Measurements from ENCODE around the gene CCNJ.
"Not testable (repeated sequence)": the region's sequence is repeated elsewhere in the genome, so short reads cannot be mapped to it uniquely, and the experiment has no call there.

The CCNJ gene, protein sequence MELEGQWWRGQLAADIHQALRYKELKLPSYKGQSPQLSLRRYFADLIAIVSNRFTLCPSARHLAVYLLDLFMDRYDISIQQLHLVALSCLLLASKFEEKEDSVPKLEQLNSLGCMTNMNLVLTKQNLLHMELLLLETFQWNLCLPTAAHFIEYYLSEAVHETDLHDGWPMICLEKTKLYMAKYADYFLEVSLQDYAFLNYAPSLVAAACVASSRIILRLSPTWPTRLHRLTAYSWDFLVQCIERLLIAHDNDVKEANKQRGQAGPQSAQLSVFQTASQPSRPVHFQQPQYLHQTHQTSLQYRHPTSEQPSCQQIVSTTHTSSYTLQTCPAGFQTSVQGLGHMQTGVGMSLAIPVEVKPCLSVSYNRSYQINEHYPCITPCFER

DNA sequence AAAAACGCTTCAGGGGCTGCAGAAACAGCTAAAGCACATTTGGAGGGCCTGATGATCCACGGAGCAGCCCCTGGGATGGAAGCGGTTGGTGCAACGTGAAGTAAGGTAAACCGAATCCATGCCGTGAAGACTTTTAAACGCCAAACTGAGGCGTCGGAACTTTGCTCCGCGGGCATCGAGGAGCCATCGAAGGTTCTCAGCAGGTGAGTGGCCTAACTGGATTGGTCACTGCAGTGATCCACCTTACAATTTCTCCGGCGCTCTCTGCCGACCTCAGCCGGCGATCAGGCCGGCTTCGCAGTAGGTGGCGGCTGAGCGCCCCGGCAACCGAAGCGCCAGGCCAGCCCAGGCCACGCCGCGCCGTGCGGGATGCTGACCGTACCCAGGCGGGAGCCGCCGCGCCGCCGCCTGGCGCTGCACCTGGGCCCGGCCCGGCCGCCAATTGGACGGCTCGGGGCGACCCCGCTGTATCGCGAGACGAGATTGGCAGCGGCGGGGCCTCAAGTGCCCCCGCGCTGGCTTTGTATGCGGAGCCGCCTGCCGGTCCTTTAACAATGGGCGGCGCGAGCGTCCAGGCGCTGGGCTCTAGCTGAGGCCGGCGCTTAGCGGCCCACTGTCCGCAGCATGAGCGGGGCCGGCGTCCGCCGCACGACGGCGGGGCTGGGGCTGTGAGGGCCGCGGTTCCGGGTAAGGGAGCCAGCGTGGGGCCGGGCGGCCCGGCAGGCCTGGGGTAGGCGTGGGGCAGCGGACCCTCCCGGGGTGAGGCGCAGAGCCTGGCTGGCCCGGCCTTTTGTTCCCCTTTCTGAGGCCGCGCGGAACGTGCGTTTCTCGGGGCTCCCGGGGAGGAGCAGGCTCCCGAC is at the start of gene CCNJ:
TSS of gene CCNJ (plus strand) at position 551 of the 860 bp plus-strand sequence. CDS start 811 bp downstream, outside the sequence.
- DNase-seq (ENCODE audit: extremely low read depth in 1 of 2, low read depth in 1 of 2), result peak; percentile 67

DNA sequence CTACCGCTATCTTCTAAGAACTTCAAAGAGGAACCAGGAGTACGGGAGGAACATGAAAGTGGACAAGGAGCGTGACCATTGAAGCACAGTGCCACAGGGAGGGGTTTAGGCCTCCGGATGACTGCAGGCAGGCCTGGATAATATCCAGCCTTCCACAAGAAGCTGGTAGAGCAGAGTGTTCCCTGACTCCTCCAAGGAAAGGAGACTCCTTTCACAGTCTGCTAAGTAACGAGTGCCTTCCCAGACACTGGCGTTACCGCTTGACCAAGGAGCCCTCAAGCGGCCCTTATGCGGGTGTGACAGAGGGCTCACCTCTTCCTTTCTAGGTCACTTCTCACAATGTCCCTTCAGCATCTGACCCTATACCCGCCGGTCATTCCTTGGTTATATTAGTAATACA is 49.0 kb upstream of the CCNJ start:
- not testable (repeated sequence) for DNase-seq (ENCODE audit: extremely low read depth in 1 of 2, low read depth in 1 of 2)

DNA sequence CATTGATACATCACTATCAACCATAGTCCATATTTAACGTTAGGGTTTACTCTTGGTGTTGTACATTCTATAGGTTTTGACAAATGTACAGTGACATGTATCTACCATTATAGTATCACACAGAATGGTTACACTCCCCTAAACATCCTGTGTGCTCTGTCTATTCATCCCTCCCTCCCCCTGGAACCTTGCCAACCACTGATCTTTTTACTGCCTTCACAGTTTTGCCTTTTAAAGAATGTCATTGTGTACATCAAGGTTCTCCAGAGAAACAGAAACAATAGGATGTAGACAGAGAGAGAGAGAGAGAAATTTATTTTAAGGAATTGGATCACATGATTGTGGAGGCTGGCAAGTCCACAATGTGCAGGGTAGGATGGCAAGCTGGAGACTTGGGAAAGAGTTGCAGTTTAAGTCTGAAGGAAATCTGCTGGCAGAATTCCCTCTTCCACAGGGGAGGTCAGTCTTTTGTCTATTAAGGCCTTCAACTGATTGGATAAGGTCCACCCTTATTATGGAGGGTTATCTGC is 45.1 kb upstream of the CCNJ start:
- no peak for DNase-seq (ENCODE audit: extremely low read depth in 1 of 2, low read depth in 1 of 2)

DNA sequence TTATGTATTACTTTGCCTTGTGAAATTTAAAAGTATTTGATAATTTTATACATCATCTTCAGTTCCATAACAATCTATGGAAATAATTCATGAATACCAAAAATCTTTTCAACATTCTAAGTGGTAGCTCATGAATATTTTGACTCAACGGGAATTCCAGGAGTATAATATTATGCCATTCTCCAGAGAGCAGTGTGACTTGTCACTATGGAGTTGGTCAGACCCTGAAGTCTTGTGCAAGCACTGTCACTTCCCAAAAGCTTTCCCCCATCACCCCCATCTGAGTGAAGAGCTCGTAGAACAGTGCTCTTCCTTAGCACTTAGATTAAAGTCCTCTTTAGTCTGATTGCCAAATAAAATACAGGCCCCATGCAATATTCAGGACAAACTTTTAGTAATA is 29.4 kb upstream of the CCNJ start:
- no peak for DNase-seq (ENCODE audit: extremely low read depth in 1 of 2, low read depth in 1 of 2)

DNA sequence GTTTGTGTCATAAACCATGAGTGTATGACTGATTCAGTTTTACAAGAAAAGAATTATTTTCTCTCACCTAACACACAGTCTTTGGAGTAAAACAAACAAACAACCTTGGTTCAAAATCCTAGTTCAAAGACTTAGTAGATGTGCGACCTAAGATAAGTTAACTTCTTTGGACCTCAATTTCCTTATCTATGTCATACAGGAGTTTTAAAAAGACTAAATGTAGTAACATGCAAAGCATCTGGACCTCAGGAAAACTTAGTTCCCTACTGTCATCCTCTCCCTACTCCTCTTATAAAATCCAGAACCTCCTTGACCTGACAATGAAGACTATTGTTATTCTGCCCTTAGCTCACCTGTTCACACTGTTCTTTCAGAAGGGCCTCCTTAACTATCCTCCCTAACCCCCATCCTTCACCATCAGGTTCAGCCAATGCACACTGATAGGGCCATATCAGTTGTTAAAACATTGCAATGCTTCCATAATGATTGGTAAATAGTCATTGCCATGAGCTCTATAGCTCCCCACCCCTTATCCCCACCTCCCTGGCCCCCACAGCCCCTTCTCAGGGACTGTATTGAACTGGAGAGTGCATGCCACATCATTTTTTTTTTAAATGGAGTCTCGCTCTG is 28.8 kb upstream of the CCNJ start:
- no peak for DNase-seq (ENCODE audit: extremely low read depth in 1 of 2, low read depth in 1 of 2)

DNA sequence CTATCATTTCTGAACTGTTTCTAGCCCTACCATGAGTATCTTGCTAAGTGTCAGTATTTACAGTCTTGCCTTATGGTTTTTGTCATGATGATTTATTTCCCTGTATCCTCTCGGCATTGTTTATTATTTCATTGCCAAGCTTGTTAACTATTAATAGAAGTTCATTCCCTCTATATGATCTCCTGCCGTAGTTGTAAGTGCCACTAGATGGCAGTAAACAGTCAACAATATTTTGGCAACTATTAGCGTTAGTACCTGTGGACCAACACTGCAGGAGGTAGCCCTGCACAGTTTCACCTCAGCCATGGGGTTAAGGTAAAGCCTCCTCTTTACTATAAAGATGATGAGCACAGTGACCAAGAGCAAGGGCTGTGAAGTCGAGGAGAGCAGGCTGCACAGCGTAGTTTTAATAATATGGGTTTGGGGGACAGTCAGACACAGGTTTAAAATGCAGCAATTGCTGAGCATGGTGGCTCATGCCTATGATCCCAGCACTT is 26.1 kb upstream of the CCNJ start:
- DNase-seq (ENCODE audit: extremely low read depth in 1 of 2, low read depth in 1 of 2), result no peak

DNA sequence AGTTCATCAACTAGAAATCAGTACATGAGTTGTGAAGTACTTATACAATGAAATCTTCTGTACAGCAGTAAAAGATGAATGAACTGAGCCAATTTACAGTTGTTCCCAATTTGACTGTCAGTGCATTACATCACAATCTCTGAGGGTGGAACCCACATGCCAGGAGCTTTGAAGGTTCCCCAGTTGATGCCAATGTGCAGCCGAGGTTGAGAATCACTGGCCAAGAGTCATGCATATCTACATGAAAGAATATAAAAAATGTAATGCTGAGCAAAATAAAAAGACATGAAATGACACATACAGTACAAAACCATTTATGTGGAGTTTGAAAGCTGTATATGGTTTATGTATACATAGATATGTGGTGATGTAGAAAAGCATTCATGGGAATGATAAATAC is 22.1 kb upstream of the CCNJ start:
- DNase-seq (ENCODE audit: extremely low read depth in 1 of 2, low read depth in 1 of 2), result no peak

DNA sequence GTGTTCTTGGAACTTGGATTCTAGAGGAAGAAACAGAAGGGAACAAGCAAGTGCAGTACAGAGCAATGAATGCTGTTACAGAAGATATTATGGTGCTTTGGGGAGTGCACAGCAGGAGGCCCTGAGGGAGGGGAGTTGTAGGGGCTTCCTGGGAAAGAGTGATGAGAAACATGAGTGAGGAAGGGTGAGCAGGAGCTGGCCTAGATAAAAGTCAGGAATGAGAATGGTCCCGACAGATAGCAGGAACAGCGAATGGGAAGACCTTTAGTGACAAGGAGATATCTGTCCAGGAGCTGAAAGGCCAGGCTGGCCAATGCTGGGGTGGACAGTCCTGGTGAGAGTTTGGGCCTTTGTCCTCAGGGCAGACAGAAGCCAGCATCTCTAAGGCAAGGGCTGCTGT is 20.6 kb upstream of the CCNJ start:
- DNase-seq (ENCODE audit: extremely low read depth in 1 of 2, low read depth in 1 of 2), result no peak

DNA sequence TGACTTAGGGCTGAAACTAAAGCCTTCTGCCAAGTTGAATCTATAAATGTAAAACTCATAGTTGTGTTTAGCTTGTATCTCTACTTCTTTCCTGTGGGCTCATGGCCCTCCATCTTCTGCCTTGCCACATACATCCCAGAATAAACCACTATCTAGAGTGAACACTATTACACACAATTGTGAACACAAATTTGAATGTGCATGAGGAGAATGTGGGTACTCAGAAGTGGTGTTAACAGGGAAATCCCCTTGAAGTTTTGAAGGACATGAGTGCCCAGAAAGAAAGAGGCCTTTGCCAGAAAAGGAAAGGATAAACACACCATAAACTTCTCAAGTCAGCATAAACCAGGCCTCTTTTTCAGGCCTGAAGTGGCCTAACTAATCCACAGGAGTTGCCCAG is 20.2 kb upstream of the CCNJ start:
- no peak for DNase-seq (ENCODE audit: extremely low read depth in 1 of 2, low read depth in 1 of 2)

DNA sequence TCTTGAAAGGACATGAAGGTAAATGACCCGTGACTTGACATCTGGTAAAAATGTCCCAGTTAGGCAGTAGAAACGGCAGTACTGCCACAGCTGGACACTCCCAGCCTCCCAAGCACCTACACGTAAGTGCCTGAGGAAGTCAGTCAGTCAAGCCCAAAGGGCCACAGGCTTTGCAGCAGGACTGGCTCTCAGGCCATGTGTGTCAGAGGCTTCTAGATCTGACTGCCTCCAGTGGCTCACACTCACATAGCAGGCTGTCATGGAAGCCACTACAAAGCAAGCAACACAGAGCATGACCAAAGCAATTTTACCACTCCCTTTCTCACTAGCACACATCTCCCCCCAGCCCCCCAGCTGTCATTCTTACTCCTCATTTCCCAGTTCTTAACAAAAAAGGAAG is 17.8 kb upstream of the CCNJ start:
- DNase-seq (ENCODE audit: extremely low read depth in 1 of 2, low read depth in 1 of 2), result no peak

DNA sequence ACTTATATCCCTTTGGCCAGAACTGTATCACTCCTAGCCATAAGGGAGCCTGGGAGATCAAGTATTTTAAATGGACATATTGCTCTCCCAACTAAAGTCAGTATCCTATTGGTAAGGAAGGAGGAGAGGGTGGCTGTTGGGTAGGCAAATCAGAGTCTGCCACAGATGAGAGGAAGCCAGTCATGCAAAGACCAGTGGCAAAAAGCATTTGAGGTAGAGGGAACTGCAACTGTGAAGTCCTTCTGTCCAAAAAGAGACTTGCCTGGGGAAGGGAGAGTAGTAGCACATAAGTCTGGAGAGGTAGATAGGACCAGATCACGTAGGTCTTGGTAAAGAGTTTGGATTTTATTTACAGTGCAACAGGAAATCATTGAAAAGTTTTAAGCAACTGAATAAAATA is 8.8 kb upstream of the CCNJ start:
- no peak for DNase-seq (ENCODE audit: extremely low read depth in 1 of 2, low read depth in 1 of 2)

DNA sequence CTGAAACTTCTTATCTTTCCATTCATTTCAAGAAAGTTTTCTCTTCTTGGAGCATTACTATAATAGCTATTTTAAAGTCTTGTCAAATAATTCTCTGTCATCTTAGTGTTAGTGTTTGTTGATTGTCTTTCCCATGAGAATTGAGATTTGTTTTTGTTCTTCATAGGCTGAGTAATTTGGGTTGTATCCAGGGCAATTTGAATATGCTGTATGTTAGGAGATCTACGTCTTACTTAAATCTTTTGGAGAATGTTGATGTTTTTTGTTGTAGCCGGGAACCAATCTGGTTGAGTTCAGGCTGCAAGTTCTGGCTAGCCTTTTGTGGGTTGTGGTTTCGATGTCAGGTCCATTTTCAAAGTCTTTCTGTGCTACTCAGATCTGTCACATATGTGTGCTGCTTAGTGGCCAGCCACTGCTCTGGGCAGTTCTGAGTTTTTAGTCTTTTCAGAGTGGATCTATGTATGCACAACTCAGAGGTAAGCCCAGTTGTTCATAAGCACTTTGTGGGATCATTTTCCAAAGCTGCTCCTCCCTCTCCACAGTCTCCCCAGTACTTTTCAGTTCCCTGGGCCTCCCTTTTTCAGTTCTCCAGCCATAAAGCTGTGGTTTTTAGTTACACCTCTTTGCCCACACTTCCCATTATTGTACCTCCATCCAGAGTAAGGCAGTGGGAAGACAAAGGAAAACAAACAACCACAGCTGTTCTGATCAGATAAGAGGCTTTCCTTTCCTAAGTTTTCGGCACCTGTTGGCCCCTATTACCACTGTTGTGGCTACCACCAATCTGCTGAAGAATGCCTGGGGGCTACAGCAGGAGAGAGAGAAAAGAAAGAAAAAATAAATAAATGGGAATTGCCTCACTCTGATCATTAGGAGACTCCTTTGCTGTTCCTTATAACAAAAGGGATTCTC is 4.7 kb upstream of the CCNJ start:
- DNase-seq (ENCODE audit: extremely low read depth in 1 of 2, low read depth in 1 of 2), result no peak

DNA sequence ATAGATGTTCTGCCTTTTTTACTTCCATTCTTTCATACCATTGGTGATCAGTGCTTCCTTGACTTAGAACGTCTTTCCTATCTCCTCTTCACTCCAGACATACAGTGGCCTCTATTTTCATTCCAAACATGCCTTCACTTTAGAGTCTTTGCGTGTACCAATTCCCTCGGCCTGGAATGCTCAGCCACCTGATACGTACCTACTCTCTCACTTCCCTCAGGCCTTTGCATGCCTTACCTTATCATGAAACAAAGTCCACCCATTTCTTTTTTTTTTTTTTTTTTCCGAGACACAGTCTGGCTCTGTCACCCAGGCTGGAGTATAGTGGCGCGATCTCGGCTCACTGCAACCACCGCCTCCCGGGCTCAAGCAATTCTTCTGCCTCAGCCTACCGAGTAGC is 2.2 kb upstream of the CCNJ start:
- no peak for DNase-seq (ENCODE audit: extremely low read depth in 1 of 2, low read depth in 1 of 2)

DNA sequence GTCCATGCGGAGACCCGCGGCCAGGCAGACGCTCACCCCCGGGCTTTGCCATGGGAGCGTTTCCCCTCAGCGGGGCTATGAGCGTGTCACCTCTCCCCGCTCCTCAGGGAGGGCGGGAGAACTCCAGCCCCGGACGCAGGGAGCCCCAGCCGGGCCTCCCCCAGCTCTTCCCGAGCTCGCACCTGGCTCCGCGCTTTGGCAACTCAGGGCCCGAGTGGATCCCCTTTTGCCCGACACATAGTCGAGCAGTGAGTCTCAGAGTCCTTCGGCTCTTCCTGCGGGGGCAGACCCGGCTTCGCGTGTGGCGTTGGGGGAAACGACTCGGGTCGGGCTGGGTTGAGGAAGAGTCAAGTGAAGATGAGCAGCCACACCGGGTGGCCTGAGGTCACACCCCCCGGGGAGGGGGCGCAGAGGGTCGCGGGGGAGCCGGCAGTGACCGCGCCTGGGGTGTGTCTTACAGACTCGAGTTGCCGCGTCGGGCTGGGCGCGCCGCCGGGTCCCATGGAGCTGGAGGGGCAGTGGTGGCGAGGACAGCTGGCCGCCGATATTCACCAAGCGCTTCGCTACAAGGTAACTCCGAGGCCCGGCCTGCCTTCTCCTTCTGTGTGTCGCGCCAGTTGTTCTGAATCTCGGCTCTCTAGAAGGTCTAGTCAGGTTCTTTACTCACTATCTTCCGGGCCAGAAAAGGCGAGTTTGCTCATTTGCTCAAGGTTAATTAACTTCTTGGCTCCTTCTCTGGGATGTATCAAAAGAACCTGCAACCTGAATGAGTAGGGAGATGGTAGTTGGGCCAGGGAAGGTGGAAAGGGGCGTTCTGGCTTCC is 721 bp downstream of the CCNJ start:
- peak; percentile 19 to 30 for DNase-seq (ENCODE audit: extremely low read depth in 1 of 2, low read depth in 1 of 2)

DNA sequence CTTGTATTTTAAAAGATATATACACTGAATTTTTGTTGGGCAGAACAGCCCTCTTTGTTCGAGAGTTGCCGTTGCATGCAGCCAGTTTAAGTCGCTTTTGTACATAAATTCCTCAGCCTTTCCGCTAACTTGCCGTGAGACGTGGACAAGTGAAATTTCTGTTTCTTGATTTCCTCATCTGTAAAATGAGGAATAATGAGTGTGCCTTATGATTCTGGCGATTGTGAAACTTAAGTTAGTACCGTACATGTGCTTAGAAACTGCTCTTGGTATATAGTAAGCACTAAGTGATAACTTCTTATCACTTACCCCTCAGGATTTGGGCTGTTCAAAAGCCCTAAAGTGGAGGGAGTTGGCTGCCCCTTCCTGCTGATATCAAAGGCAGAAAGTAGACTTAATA is 1.4 kb downstream of the CCNJ start:
- no peak for DNase-seq (ENCODE audit: extremely low read depth in 1 of 2, low read depth in 1 of 2)

DNA sequence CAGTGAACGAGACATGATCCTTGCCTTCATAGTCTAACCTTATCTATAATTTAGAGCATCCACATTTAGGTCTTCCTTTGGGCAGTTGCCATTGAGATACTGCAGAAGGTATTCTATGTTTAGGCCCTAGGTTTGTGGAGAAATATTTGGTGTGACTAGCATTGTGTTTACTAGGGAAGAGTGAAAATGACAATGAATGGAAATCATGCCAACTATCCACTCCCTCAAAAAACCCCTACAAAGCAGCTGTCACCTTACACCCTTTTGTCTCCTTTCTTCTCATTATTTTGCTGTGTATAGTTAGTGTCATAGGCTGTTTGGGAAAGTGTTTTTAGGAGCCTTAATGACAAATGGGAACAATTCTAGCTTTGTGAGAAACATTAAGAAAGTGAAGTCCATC is 3.2 kb downstream of the CCNJ start:
- no peak for DNase-seq (ENCODE audit: extremely low read depth in 1 of 2, low read depth in 1 of 2)

DNA sequence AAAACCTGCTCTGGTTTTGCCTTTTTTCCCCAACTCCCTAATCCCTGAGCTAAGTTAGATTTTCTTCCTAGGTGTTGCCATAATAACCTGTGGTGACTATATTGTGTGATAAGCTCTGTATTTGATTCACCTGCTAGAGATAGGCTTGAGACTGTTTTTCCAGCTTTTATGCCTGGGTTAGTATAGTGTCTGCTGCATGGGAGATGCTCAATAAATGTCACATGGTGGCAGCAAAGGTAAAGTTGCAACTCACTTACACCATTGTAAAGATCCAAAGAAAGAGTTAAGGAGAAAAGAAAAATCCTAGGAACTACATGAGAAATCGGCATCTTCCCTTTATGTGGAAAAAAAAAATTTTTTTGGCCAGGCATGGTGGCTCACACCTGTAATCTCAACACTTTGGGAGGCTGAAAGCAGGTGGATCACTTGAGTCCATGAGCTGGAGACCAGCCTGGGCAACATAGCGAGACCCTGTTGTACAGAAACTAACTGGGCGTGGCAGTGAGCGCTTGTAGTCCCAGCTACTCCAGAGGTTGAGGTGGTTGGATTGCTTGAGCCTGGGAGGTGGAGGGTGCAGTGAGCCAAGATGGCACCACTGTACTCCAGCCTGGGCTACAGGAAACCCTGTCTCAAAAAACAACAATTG is 3.7 kb downstream of the CCNJ start:
- no peak for DNase-seq (ENCODE audit: extremely low read depth in 1 of 2, low read depth in 1 of 2)

DNA sequence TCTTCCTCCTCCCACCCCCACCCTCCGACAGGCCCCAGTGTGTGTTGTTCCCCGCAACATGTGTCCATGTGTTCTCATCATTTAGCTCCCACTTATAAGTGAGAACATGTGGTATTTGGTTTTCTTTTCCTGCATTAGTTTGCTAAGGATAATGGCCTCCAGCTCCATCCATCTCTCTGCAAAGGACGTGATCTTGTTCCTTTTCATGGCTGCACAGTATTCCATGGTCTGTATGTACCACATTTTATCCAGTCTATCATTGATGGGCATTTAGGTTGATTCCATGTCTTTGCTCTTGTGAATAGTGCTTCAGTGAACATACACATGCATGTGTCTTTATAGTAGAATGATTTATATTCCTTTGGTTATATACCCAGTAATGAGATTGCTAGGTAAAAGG is 4.5 kb downstream of the CCNJ start:
- not testable (repeated sequence) for DNase-seq (ENCODE audit: extremely low read depth in 1 of 2, low read depth in 1 of 2)

DNA sequence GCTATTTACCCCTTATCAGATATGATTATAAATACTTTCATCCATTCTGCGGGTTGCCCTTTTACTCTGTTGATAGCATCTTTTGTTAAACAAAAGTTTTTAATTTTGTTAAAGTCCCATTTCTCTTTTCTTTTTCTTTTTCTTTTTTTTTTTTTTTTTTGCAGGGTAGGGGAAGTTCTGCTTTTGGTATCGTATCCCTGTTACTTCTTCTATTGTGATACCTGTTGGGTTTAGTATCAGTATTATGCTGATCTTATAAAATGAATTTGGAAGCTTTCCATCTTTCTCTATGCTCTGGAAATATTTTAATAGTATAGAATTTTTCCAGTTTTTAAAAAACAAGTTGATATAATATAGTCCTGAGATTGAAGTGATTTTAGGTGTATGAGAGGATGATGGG is 6.0 kb downstream of the CCNJ start:
- no peak for DNase-seq (ENCODE audit: extremely low read depth in 1 of 2, low read depth in 1 of 2)

All from stimulated activated CD8-positive, alpha-beta memory T cell treated with anti-CD3 and anti-CD28 coated beads, Interleukin-7, amount 100 ng/mL, for 48 hours (primary cell).